Amygdala (tissue), 56 donors: ENCODE results near the gene PLA2G4E.

Source experiments
- DNase-seq, 56 donors: peaks; one replicate each; lab custom pipeline; 2025; lab: John Stamatoyannopoulos, UW

The PLA2G4E gene

GRCh38 chr15:42056934-42057798 is 36.3 kb upstream of the PLA2G4E start:
- DNase-seq: peak in 44 of 56 donors; percentile 8 to 74 (median 39)

- DNase-seq: no peak
Measured at GRCh38 chr15:42053914-42054313, 33.1 kb upstream of the PLA2G4E start.

GRCh38 chr15:42053010-42053409 is 32.2 kb upstream of the PLA2G4E start:
- no peak for DNase-seq

GRCh38 chr15:42050484-42051255 is 29.8 kb upstream of the PLA2G4E start:
- peak in 1 of 56 donors; percentile 6 for DNase-seq

GRCh38 chr15:42048821-42049200 is 28.0 kb upstream of the PLA2G4E start:
- no peak for DNase-seq

GRCh38 chr15:42048080-42048820 is 27.4 kb upstream of the PLA2G4E start:
- DNase-seq: no peak

- no peak for DNase-seq
Measured at GRCh38 chr15:42046597-42046996, 25.8 kb upstream of the PLA2G4E start.

GRCh38 chr15:42045211-42045615 is 24.4 kb upstream of the PLA2G4E start:
- DNase-seq: no peak

GRCh38 chr15:42042602-42043400 is 22.0 kb upstream of the PLA2G4E start:
- DNase-seq: no peak

GRCh38 chr15:42038401-42038800 is 17.6 kb upstream of the PLA2G4E start:
- DNase-seq: no peak

GRCh38 chr15:42037656-42038055 is 16.8 kb upstream of the PLA2G4E start:
- DNase-seq: peak in 3 of 56 donors; percentile 9 to 16 (median 14)

GRCh38 chr15:42036966-42037365 is 16.1 kb upstream of the PLA2G4E start:
- no peak for DNase-seq

- no peak for DNase-seq
Measured at GRCh38 chr15:42036112-42036905, 15.5 kb upstream of the PLA2G4E start.

- DNase-seq: no peak
Measured at GRCh38 chr15:42035435-42035761, 14.6 kb upstream of the PLA2G4E start.

GRCh38 chr15:42034628-42035434 is 14.0 kb upstream of the PLA2G4E start:
- no peak for DNase-seq

GRCh38 chr15:42033214-42033873 is 12.5 kb upstream of the PLA2G4E start:
- DNase-seq: no peak

GRCh38 chr15:42032376-42033213 is 11.8 kb upstream of the PLA2G4E start:
- DNase-seq: no peak
